ENCODE measurements around the gene PHETA1. TPM values are rescaled to one million over a fixed set of nuclear protein-coding genes. Genes with fewer than 3 reads are reported as not detected.

PHETA1 gene
- total RNA-seq, 5 donors from 2014 or later (not counting 1 experiment from before 2014, with no cell fraction given): 1.4 to 6.2 (median 5.4) TPM

DNA sequence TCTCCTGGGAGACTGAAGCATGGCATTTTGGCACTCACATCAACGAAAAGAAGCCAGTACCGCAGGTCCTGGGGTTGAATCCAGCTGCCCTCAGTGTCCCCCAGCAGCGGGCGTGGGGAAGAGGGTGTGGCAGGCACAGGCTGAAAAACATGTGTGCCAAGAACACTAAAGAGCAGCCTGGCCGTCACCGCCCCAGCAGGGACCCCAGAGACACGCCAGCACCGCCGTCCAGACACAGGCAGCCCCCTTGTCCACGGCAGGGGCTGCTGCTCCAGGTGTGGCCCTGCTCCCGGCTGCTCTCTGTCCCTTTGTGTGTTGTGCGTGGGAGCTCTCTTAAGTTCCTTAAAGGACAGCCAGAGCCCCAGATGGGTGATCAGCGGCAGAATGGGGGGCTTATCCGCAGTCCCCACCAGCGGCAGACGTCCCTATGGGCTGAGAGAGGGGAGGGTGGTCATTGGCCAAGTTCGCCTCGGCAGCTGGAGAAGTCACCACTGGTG lies 556 bp downstream of the PHETA1 start:
- Mint-ChIP-seq H3K9me3 (no peaks in the 10 kb centered on the region), H3K4me3 (peak overlapping the region; percentile 77 to 83 (median 81)), H3K27me3 (no peaks in the 10 kb centered on the region), H3K27ac (no peak overlapping the region), H3K4me1 (peaks cover 24 to 28% (median 27%) of the 10 kb centered on the region in 3 donors), H3K36me3 (peaks cover 5% of the 10 kb centered on the region)
- DNase-seq (peak in 2 of 35 experiments; percentile 1 to 13), ATAC-seq (replicated peaks in 1 of 4) (peak; percentile 16 to 31 (median 21))
- Histone ChIP-seq H3K27me3 (replicated peaks in 1 of 2; ENCODE audit: control insufficient read depth in 2 of 2, extremely low read depth in 1 of 2, insufficient read depth in 2 of 2, low read length in 1 of 2) (peaks cover 0 to 4% of the 10 kb centered on the region in 2 experiments), H3K4me3 (ENCODE audit: control insufficient read depth in 1 of 2, extremely low read depth in 1 of 2, low read length in 1 of 2) (peak overlapping the region; percentile 53 to 86), H3K36me3 (ENCODE audit: control insufficient read depth in 2 of 2, extremely low read depth in 1 of 2, insufficient read depth in 1 of 2, low read length in 1 of 2) (no peaks in the 10 kb centered on the region), H3K27ac (ENCODE audit: low read length) (no peak overlapping the region), H3K4me1 (ENCODE audit: control insufficient read depth in 1 of 2, extremely low read depth in 1 of 2, insufficient read depth in 2 of 2, low read length in 2 of 2) (peaks cover 6 to 25% of the 10 kb centered on the region in 2 experiments), H3K9me3 (no peaks in the 10 kb centered on the region)
- ChIA-PET CTCF (interaction anchor here (0.6 kb wide), 2 partner anchors 35 to 431 kb away, joined by 3 to 16 read pairs; no protein-coding TSS in a partner anchor), POLR2A (interaction anchor here in 1 of 2 donors (0.7 kb wide), 1 partner anchor 38 kb away, joined by 3 read pairs; the partner anchor contains the start of gene SH2B3)
- 12% methylated on average over 16 of the region's 18 CpGs for WGBS (ENCODE audit: insufficient coverage)

DNA sequence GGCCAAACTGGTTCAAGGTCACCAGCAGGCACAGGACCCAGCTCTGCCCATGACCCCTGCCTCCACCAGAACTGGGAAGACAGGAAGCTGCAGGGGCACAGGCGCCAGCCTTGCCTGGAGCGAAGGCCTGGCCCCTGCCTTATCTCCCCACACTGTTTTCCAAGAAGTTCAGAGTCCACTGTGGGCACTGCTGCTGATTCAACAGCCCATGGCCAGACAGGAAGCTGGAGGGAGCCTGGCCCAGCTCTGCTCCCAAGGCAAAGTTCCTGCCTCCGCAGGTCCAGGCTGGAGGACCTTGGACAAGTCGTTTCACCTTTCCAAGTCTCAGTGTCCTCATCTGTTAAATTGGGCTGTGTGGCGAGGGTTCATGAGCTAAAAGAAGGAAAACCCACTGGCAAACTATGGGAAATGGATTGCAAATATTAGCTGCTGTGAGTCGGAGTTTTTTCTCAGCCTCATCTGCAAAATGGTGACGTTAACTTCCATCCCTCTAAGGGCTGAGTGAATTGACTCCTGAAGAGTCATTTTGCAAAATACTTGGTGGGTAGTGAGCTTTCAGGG lies 1.2 kb downstream of the PHETA1 start:
- Histone ChIP-seq H3K36me3 (ENCODE audit: control insufficient read depth in 2 of 2, extremely low read depth in 1 of 2, insufficient read depth in 1 of 2, low read length in 1 of 2) (no peaks in the 10 kb centered on the region), H3K9me3 (no peaks in the 10 kb centered on the region), H3K4me1 (ENCODE audit: control insufficient read depth in 1 of 2, extremely low read depth in 1 of 2, insufficient read depth in 2 of 2, low read length in 2 of 2) (peaks cover 6 to 25% of the 10 kb centered on the region in 2 experiments), H3K4me3 (ENCODE audit: control insufficient read depth in 1 of 2, extremely low read depth in 1 of 2, low read length in 1 of 2) (peak overlapping the region in 1 of 2 donors; percentile 86), H3K27ac (ENCODE audit: low read length) (no peak overlapping the region), H3K27me3 (replicated peaks in 1 of 2; ENCODE audit: control insufficient read depth in 2 of 2, extremely low read depth in 1 of 2, insufficient read depth in 2 of 2, low read length in 1 of 2) (peaks cover 0 to 6% of the 10 kb centered on the region in 2 experiments)
- Mint-ChIP-seq H3K27me3 (no peaks in the 10 kb centered on the region), H3K9me3 (no peaks in the 10 kb centered on the region), H3K36me3 (peaks cover 6% of the 10 kb centered on the region), H3K4me3 (peak overlapping the region; percentile 77 to 83 (median 81)), H3K27ac (peak overlapping the region in 1 of 2 donors; percentile 39), H3K4me1 (peaks cover 24 to 28% (median 27%) of the 10 kb centered on the region in 3 donors)
- CTCF ChIA-PET: interaction anchor here (0.6 kb wide), 2 partner anchors 36 to 430 kb away, joined by 3 to 16 read pairs; no protein-coding TSS in a partner anchor
- ATAC-seq (replicated peaks in 1 of 4): no peak
- POLR2A ChIA-PET: interaction anchor here in 1 of 2 donors (0.7 kb wide), 1 partner anchor 38 kb away, joined by 3 read pairs; the partner anchor contains the start of gene SH2B3
- DNase-seq: no peak
- 88% methylated on average over 4 of the region's 7 CpGs for WGBS (ENCODE audit: insufficient coverage)

GRCh38 chr12:111366583-111366982 lies 2.3 kb downstream of the PHETA1 start:
- ATAC-seq (replicated peaks in 1 of 4): no peak
- Mint-ChIP-seq H3K4me3 (peak overlapping the region in 1 of 3 donors; percentile 1), H3K27me3 (no peaks in the 10 kb centered on the region), H3K4me1 (peaks cover 24 to 31% (median 27%) of the 10 kb centered on the region in 3 donors), H3K9me3 (no peaks in the 10 kb centered on the region), H3K36me3 (peaks cover 11% of the 10 kb centered on the region), H3K27ac (no peak overlapping the region)
- ChIA-PET POLR2A (no interaction called here), CTCF (interaction anchor here in 1 of 2 donors (0.6 to 0.7 kb wide), 2 partner anchors 18 to 46 kb away, joined by 3 read pairs; no protein-coding TSS in a partner anchor)
- Histone ChIP-seq H3K9me3 (no peaks in the 10 kb centered on the region), H3K4me1 (ENCODE audit: control insufficient read depth in 1 of 2, extremely low read depth in 1 of 2, insufficient read depth in 2 of 2, low read length in 2 of 2) (peaks cover 6 to 26% of the 10 kb centered on the region in 2 experiments), H3K4me3 (ENCODE audit: control insufficient read depth in 1 of 2, extremely low read depth in 1 of 2, low read length in 1 of 2) (no peak overlapping the region), H3K27ac (ENCODE audit: low read length) (no peak overlapping the region), H3K27me3 (replicated peaks in 1 of 2; ENCODE audit: control insufficient read depth in 2 of 2, extremely low read depth in 1 of 2, insufficient read depth in 2 of 2, low read length in 1 of 2) (peaks cover 0 to 13% of the 10 kb centered on the region in 2 experiments), H3K36me3 (ENCODE audit: control insufficient read depth in 2 of 2, extremely low read depth in 1 of 2, insufficient read depth in 1 of 2, low read length in 1 of 2) (no peaks in the 10 kb centered on the region)
- DNase-seq: no peak
- 67% methylated on average over 1 of the region's 2 CpGs for WGBS (ENCODE audit: insufficient coverage)

- H3K9me3 Mint-ChIP-seq: no peaks in the 10 kb centered on the region
- WGBS (ENCODE audit: insufficient coverage): 96% methylated on average over 8 of the region's 10 CpGs
- no peak overlapping the region for H3K27ac Mint-ChIP-seq
- Histone ChIP-seq H3K36me3 (ENCODE audit: control insufficient read depth in 2 of 2, extremely low read depth in 1 of 2, insufficient read depth in 1 of 2, low read length in 1 of 2) (no peaks in the 10 kb centered on the region), H3K27ac (ENCODE audit: low read length) (no peak overlapping the region), H3K4me3 (ENCODE audit: control insufficient read depth in 1 of 2, extremely low read depth in 1 of 2, low read length in 1 of 2) (no peak overlapping the region), H3K4me1 (ENCODE audit: control insufficient read depth in 1 of 2, extremely low read depth in 1 of 2, insufficient read depth in 2 of 2, low read length in 2 of 2) (peaks cover 6 to 31% of the 10 kb centered on the region in 2 experiments), H3K9me3 (no peaks in the 10 kb centered on the region), H3K27me3 (replicated peaks in 1 of 2; ENCODE audit: control insufficient read depth in 2 of 2, extremely low read depth in 1 of 2, insufficient read depth in 2 of 2, low read length in 1 of 2) (peaks cover 0 to 18% of the 10 kb centered on the region in 2 experiments)
- H3K4me3 Mint-ChIP-seq: no peak overlapping the region
- DNase-seq: no peak
- no peak for ATAC-seq (replicated peaks in 1 of 4)
- peaks cover 13% of the 10 kb centered on the region for H3K36me3 Mint-ChIP-seq
- H3K4me1 Mint-ChIP-seq: peaks cover 26 to 35% (median 27%) of the 10 kb centered on the region in 3 donors
- ChIA-PET POLR2A (no interaction called here), CTCF (interaction anchor here in 1 of 2 donors (0.6 kb wide), 1 partner anchor 19 kb away, joined by 3 read pairs; no protein-coding TSS in a partner anchor)
- H3K27me3 Mint-ChIP-seq: no peaks in the 10 kb centered on the region
Measured at GRCh38 chr12:111366075-111366474, 2.8 kb downstream of the PHETA1 start.

GRCh38 chr12:111363578-111363977 lies 5.3 kb downstream of the PHETA1 start:
- ATAC-seq (replicated peaks in 1 of 4) (no peak), DNase-seq (no peak)
- no peaks in the 10 kb centered on the region for H3K9me3 ChIP-seq
- no peaks in the 10 kb centered on the region for H3K9me3 Mint-ChIP-seq
- 100% methylated on average over 2 of the region's 3 CpGs for WGBS (ENCODE audit: insufficient coverage)
- no peak overlapping the region for H3K4me3 Mint-ChIP-seq
- H3K27ac ChIP-seq (ENCODE audit: low read length): no peak overlapping the region
- no peak overlapping the region for H3K4me3 ChIP-seq (ENCODE audit: control insufficient read depth in 1 of 2, extremely low read depth in 1 of 2, low read length in 1 of 2)
- ChIA-PET POLR2A (no interaction called here), CTCF (no interaction called here)
- peaks cover 16% of the 10 kb centered on the region for H3K36me3 Mint-ChIP-seq
- H3K27ac Mint-ChIP-seq: no peak overlapping the region
- H3K27me3 Mint-ChIP-seq: peaks cover 2 to 8% of the 10 kb centered on the region in 2 donors
- H3K4me1 ChIP-seq (ENCODE audit: control insufficient read depth in 1 of 2, extremely low read depth in 1 of 2, insufficient read depth in 2 of 2, low read length in 2 of 2): peaks cover 0 to 24% of the 10 kb centered on the region in 2 experiments
- peaks cover 25 to 43% (median 33%) of the 10 kb centered on the region in 3 donors for H3K4me1 Mint-ChIP-seq
- peaks cover 0 to 29% of the 10 kb centered on the region in 2 experiments for H3K27me3 ChIP-seq (replicated peaks in 1 of 2; ENCODE audit: control insufficient read depth in 2 of 2, extremely low read depth in 1 of 2, insufficient read depth in 2 of 2, low read length in 1 of 2)
- H3K36me3 ChIP-seq (ENCODE audit: control insufficient read depth in 2 of 2, extremely low read depth in 1 of 2, insufficient read depth in 1 of 2, low read length in 1 of 2): no peaks in the 10 kb centered on the region

- no peak for ATAC-seq (replicated peaks in 1 of 4)
- Histone ChIP-seq H3K36me3 (ENCODE audit: control insufficient read depth in 2 of 2, extremely low read depth in 1 of 2, insufficient read depth in 1 of 2, low read length in 1 of 2) (no peaks in the 10 kb centered on the region), H3K9me3 (no peaks in the 10 kb centered on the region), H3K4me1 (ENCODE audit: control insufficient read depth in 1 of 2, extremely low read depth in 1 of 2, insufficient read depth in 2 of 2, low read length in 2 of 2) (peaks cover 0 to 17% of the 10 kb centered on the region in 2 experiments), H3K27ac (ENCODE audit: low read length) (no peak overlapping the region), H3K4me3 (ENCODE audit: control insufficient read depth in 1 of 2, extremely low read depth in 1 of 2, low read length in 1 of 2) (no peak overlapping the region), H3K27me3 (replicated peaks in 1 of 2; ENCODE audit: control insufficient read depth in 2 of 2, extremely low read depth in 1 of 2, insufficient read depth in 2 of 2, low read length in 1 of 2) (peaks cover 0 to 29% of the 10 kb centered on the region in 2 experiments)
- Mint-ChIP-seq H3K9me3 (no peaks in the 10 kb centered on the region), H3K4me3 (no peak overlapping the region), H3K27ac (no peak overlapping the region), H3K36me3 (peaks cover 16% of the 10 kb centered on the region), H3K27me3 (peaks cover 3 to 8% of the 10 kb centered on the region in 2 donors), H3K4me1 (peaks cover 22 to 39% (median 27%) of the 10 kb centered on the region in 3 donors)
- ChIA-PET POLR2A (no interaction called here), CTCF (no interaction called here)
- no peak for DNase-seq
- 93% methylated on average over 59 of the region's 59 CpGs for WGBS (ENCODE audit: insufficient coverage)
Measured at GRCh38 chr12:111362687-111363475, 6.0 kb downstream of the PHETA1 start.
